Thyroid gland (tissue), 4 donors: ENCODE data around the gene CLC.

Experiments used
- POLR2A ChIP-seq, 2 donors: fragments of 450-650 bp; IDR thresholded peaks; one replicate each; pipeline ENCODE4 v1.6.1; 2017; ENCODE audit warnings: antibody characterized with exemption in 2 of 2, mild to moderate bottlenecking in 2 of 2, moderate library complexity in 1 of 2
- TF ChIP-seq, protein P1 (sequence below), 6 experiments: fragments of 200-600 bp in 3 of 6; fragments of 450-650 bp in 3 of 6; sonication (generic) in 3 of 6; IDR thresholded peaks; one replicate each; pipeline ENCODE4 v1.5.1; 2016 to 2019; ENCODE audit warnings: antibody characterized with exemption in 6 of 6, mild to moderate bottlenecking in 2 of 6, inconsistent platforms in 1 of 6, moderate library complexity in 1 of 6

DNA sequence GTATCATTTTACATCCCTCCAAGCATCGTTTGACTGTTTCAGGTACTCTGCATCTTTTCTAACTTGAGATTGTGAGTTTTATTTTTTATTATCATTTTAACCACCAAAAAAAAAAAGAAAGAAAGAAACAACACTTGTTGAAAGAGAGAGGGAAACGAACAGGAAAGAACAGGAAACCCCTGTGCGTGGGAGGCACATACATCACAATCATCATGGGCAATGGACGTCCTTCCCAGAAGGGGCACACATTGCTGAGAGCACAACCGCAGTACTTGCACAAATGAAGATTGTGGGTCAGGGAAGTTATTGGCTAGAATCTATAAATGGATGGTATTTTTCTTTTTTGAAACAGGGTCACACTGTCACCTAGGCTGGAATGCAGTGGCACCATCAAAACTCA is 1.7 kb downstream of the CLC start:
- TF ChIP-seq, protein P1, sequence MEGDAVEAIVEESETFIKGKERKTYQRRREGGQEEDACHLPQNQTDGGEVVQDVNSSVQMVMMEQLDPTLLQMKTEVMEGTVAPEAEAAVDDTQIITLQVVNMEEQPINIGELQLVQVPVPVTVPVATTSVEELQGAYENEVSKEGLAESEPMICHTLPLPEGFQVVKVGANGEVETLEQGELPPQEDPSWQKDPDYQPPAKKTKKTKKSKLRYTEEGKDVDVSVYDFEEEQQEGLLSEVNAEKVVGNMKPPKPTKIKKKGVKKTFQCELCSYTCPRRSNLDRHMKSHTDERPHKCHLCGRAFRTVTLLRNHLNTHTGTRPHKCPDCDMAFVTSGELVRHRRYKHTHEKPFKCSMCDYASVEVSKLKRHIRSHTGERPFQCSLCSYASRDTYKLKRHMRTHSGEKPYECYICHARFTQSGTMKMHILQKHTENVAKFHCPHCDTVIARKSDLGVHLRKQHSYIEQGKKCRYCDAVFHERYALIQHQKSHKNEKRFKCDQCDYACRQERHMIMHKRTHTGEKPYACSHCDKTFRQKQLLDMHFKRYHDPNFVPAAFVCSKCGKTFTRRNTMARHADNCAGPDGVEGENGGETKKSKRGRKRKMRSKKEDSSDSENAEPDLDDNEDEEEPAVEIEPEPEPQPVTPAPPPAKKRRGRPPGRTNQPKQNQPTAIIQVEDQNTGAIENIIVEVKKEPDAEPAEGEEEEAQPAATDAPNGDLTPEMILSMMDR (IDR thresholded peaks at IDR 0.05), result no peak
- no peak for TF ChIP-seq POLR2A (IDR thresholded peaks at IDR 0.05)
